Fibroblast of skin of back (primary cell): ENCODE data around the gene DCTD.
"Not testable (repeated sequence)": the region's sequence is repeated elsewhere in the genome, so short reads cannot be mapped to it uniquely, and the experiment has no call there.

Source experiments
- DNase-seq: peaks from one replicate; pipeline ENCODE4 v3.0.0-alpha.2; 2013

The DCTD gene

DNA sequence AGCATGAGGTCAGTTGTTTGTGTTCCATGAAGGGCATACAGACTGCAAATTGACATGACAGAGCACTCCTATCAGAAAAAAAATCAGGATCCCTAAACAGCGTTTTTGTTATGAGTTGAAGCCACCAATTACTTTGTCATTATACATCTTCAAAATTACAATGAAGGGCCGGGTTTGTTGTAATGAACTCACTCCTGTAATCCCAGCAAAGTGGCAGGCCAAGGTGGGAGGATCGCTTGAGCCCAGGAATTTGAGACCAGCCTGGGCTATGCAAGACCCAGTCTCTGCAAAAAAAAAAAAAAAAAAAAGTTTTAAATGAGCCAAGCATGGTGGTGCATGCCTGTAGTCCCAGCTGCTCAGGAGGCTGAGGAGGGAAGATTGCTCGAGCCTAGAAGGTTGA, 3.5 kb upstream of the DCTD start:
- no peak for DNase-seq

DNA sequence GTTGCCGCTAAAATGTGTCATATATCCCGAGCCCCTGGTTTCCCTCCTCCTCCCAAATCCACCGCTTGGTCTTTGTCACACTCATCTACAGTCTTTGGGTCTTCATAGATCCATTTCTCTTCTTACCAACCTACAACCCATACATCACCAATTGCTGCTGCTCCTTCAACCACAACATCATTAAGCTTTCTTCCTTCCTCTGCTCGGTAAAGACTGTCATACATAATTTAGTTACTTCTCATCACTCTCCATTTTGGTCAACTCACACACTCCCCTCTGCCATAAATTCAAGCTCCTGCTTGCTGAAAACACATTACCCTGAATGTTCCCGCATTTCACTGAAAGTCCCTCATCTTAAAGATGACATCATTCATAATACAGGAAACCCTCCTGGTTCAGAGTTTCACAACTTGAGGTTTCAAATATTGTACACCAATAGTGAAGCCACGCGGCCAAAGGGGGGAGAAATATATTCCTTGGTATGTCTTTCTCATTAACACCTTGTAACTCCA, 1.7 kb upstream of the DCTD start:
- no peak for DNase-seq

DNA sequence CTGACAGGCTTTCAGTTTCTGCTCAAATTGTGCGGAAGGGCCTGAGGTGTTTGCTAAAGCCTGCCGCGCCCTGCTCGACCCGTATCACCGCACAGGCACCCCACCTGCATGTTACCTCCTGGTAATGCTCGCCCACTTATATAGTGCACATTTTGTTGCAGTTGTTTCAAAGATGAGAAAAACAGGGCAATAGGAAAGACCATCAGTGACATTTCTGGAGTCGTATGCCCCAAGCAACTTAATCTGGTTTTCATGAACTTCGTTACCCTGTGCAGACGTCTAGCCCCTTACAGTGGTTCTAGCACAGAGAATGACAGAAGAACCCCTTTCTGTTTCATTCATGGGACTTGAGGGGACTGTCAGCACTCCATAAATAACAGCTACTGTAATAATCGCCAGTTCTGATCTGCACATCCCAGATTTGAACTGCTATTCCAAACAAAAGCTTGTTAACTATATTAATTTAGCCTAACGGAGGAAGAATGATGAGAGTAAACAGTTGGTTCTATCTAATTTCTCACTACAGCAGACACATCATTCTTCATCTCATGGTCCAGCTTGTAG, 940 bp upstream of the DCTD start:
- no peak for DNase-seq

DNA sequence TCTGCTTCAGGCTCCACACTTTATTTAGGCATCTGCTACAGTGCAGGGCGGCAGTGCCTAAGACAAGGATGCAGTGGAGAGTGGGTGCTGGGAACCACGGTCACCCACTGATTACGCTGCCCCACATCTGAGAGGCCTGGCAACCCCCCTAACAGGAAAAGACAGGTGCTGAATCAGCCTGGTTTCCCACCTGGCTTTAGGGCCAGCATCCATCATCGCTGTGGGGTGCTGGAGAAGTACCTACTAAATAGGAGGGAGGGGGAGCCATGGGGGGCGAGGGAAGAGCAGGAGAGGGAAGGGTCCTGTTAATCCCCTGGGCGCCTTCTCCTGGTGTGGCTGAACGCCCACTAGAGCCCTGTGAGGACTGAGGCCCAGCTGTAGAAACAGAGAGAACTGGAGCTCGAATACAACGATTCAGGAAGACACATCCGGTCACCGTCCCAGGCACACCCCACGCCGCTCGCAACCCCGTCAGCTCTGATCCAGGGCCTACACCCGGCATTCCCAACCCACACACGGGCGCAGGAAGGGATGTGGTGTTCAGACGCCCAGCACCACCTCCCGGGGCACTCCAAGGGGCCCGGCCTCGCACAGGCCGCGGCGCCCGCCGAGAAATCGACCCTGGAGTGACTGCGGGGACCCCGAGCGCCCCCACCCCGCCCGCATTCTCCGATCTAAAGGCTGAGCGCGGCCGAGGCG, 554 bp downstream of the DCTD start:
- peak; percentile 77 for DNase-seq

DNA sequence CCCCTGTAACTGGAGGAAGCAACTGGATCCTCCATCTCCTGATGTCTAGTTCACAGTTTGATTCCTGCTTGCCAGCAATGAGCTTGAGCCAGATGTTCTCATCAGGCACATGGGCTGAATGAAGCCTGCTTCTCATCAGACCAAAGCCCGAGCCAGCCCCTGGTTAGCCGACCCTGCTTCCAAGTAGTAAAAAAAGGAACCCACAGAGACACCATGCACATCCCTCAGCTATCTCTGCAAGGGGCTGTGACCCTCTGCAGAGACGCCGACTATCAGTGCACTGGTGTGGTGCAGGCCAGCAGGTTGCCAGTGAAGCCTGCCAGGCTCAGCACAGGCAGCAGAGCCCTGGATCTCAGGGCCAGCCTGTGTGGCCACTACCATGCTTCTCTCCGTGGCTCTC, 2.8 kb downstream of the DCTD start:
- DNase-seq: no peak

DNA sequence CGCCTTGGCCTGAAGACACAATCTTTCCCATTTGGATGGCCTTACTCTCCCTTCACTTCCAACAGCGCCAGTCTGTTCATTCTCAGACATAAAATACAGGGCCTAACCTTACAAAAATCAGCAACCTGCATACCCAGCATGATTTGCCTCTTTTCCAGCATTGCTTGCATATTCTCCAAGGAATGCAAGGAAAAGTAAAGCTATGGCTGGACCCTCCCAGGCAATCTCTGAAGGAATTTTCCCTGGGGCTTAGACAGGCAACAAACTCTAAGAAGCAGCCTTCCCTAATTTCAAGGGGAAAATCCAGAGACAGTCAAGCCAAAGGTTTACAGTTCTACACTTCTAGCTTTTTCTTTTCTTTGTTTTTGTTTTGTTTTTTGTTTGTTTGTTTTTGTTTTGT, 3.6 kb downstream of the DCTD start:
- DNase-seq: no peak

DNA sequence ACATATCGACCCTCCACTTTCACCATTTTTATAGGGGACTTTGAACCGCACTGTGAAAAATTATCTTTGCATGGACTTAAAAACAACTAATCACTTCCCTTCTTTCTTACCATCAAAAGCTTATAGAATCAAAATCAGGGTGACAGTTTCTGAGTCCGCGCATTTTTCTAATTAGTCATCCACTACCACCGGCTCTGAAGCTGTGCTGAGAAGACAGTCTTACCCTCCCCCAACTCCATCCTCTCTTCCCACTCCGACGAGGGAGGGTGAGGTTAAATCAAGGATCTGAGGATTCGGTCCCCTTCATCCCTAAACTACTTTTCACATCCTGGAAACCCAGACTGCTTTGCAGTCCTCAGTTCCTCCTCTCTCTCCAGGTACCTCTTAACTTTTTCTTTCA, 4.2 kb downstream of the DCTD start:
- DNase-seq: no peak

DNA sequence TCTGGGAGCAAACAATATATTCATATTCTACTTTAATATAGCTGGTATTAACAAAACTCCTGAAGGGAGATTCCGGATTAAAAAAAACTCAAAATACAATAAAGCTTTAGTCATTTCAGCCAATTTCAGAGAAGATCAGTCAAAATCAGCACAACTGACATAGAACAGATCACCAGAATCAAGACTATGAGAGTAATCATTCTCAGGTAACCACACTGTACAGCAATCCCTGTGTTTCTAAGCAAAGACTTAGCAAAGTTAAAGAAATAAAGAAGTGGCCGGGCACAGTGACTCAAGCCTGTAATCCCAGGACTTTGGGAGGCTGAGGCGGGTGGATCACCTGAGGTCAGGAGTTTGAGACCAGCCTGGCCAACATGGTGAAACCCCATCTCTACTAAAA, 9.1 kb downstream of the DCTD start:
- DNase-seq: no peak

DNA sequence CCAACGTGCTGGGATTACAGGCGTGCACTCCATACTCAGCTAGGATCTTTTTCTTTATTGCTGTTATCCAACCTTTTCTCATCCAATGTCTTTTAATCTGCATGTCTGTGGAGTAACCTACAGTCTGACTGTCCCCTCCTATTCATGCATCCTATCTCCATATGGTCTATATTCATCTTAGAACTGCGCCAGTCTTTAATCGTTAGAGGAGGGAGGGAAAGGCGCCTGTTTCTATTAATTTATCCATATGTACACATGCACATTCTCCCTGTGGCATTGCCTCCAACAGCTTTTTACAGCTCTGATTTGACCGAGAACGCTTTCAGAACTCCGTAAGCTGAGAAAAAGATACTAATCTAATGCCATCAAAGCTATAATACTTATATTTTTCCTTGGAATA, 9.8 kb downstream of the DCTD start:
- DNase-seq: no peak

DNA sequence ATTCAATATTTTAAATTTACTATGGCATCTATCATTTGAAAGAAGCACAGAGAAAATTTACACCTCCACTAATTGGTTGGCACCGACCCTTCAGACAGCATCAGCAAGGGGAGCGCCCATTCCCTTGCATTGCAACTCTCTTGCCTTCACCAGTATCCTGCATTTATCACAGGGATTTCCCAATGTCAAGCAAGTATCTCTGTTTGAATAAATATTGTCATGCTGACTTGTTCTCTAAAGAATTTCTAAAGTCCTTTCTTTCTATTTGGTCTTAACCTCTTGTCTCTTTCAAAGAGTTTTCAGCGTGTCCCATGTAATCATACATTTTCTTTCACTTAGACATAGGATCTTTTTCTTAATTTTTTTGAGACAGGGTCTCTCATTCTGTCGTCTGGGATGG, 10.4 kb downstream of the DCTD start:
- DNase-seq: no peak

DNA sequence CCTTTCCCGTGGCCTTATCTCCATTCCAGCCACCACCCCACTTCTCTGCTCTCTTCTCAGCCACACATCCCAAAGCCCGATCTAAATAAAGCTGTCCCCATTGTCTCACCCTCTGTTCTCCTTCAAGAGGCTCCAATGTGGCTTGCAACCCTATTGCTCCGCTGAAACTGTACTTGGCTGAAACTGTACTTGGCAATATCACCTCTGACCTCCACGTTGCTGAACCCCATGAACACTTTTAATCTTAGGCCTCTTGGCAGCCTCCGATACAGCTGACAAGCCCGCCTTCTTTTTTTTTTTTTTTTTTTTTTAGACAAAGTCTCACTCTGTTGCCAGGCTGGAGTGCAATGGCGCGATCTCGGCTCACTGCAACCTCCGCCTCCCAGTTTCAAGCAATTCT, 12.1 kb downstream of the DCTD start:
- DNase-seq: no peak

DNA sequence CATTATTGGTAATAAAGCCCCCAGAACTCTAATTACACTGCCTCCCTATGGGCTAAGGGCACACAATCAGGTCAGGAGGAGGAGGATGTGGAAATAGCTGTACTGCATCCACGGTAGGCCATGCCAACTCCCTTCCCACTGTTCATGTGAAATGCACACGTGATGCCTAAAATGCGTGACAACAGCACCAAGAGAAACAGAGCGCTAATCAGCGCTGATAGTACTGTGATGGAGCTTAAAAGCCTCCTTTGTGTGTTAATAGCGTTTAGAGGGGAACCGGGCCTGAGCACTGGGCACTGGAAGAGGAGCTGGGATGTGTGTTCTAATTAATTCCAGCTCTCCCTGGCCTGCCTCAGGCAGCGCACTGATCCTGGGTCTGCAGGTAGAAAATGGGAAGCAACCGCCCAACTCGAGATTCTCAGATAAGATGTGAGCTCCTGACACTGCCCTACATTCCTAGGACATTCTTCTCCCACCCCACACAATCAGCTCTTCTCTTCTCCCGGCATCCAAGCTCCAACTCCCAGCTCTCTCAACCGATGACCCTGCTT, 12.9 kb downstream of the DCTD start:
- no peak for DNase-seq

DNA sequence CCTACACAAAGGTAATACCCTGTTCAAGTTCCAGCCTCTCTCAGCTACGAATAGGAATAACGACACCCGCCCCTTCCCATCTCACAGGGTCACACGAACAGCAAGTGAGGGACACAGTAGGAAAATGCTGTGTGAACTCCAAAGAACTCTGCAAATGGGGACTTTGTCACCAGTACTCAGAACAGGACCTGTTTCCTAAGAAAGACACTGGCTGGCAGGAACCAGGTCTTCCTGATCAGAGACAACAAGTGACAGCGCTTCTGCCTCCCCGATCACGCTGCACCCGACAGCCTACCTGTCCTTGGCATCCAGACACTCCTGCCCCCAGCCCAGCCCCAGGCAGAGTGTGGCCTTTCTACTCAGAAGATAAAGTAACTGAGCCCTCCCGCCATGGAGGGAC, 14.2 kb downstream of the DCTD start:
- DNase-seq: no peak

DNA sequence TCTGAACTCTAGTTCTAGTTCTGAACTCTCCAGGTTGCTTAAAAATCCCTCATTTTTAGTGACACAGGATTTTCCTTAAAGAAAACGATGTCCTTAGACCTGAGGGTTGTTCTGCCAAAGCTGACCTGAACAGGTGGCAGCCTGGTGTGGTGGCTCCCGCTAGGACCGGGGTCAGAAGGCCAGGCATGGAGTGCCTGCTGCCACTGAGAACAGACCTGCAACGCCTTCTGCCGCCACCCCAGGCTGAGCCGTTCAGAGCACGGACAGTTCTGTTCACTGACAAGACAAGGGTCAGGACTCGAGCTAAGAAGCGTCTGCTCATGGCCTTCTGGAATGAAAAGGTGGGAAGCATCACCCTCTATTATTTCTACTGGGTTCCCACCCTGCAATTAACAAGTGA, 15.8 kb downstream of the DCTD start:
- DNase-seq: no peak

DNA sequence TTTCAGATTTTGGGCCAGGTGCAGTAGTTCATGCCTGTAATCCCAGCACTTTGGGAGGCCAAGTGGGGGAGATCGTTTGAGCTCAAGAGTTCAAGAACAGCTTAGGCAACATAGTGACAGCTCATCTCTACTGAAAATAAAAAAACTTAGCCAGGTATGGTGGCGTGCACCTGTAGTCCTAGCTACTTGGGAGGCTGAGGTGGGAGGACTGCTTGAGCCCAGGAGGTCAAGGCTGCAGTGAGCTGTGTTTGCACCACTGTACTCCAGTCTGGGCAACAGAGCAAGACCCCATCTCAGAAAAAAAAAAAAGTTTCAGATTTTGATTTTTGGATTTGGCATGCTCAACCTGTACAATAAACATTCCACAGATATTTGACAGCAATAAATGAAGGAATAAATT, 17.2 kb downstream of the DCTD start:
- not testable (repeated sequence) for DNase-seq

DNA sequence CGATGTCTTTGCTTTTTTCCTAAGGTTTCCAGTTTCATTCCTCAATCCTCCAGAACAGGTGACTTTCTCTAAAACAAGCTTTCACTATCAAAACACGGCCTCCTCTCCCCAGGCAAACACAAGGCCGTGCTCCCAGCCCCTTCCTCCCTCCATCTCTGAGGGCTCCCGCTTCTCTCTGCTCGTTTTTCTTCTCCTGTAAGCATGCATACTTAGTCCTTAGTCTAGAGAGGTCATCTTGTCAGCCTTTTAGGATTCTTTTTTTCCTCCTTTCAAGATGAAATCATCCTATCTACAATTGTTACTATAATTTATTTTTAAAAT, 18.7 kb downstream of the DCTD start:
- DNase-seq: no peak

DNA sequence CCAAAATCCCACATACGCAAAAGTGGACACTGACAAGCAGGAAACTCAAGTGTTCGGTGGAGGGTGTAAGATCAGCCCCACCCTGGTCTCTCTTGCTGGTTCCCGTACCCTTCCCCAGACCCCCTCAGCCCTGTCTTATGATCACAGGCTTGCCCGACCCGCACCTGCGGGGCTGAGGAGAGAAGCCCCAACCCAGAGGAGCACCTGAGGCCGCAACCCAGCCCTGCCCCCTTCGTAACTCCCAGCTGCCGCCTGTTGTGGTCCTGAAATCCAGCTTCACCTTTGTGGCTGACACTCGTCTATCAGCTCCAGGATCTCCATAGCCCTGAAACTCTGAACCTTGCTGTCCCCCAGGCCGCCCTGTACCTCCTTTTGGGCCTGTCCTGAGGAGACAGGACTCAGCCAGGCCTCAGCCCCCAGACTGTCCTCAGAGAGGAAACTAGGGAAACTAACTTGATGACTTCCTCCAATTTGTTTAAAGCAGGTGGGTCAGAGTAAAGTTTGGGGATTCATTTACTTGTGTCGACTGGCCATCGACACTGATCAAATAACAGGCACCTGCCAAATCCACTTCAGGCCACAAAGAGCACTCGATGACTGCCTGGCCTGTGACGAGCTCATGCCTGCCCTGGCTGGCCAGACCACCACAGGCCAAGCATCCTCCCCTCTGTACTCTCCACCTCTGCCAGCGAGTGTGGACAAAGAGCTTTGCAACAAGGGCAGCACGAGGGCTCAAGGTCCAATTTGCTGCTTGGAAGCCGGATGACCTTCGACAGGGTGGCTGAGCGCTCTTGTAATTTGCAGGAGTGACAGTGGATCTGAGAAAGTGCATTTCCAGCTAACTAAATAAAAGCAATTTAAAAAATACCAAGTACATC, 19.3 kb downstream of the DCTD start:
- no peak for DNase-seq

DNA sequence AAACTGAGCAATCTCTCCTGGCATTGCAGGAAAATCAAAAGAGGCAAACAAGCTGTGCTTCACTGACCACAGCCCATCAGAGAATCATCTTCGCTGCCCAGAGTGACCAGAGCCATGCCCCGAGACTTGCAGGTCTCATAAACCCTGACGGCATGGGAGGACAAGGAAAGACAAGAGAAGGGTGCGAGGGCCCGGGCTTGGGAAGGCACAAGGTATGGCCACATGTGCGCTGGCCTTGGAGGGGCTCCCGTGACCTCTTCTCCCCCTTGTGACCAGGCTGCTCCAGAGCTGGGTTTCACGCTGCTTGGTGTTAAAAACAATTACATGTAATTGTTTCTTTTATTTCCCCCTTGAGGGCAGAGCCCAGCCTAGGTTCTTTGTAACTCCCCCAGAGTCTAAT, 20.8 kb downstream of the DCTD start:
- DNase-seq: no peak

DNA sequence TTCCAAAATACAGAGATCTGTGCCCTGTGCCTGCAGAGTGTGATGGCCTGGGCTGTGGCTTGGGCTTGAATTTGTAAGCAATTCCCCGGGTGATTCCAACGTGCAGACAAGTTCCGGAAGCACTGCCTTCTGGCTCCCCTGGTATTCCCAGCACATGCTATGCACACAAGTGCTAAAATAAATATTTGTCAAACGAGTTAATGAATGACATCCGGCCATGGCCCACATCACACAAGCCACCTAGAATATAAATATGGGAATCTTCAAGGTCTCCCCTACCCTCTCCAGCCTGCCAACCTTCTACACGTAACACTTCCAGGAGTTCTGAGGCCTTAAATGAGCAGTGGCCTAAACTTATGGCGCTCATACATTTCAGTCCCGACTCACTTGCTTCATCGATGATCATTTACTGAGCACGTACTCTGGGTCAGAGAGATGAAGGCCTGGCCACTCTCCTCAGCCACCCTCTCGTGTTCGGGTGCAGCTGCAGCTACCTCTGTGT, 21.3 kb downstream of the DCTD start:
- DNase-seq: no peak

DNA sequence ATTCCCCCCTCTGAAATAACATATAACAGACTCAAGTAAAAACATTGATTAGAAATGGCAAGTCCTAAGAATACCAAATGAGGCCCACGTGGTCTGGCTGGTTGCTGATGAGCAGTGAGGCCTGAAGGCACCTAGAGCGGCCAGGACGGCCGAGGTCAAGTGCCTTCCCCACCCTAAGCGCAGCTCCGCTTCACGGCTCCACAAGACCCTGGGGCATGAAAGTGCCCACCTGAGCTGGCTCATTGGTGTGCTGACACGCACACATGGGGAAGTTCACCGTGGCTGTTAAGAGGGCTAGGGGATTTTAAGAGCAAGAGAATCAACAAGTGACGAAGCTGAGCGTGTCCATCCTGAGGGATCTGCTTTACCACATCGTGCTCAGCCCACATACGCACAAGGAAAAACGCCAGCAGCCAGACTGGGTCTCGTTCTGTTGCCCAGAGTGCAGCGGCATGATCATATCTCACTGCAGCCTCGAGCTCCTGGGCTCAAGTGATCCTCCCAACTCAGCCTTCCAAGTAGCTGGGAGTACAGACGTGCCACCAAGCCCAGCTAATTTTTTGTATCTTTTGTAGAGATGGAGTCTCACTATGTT, 22.4 kb downstream of the DCTD start:
- no peak for DNase-seq

DNA sequence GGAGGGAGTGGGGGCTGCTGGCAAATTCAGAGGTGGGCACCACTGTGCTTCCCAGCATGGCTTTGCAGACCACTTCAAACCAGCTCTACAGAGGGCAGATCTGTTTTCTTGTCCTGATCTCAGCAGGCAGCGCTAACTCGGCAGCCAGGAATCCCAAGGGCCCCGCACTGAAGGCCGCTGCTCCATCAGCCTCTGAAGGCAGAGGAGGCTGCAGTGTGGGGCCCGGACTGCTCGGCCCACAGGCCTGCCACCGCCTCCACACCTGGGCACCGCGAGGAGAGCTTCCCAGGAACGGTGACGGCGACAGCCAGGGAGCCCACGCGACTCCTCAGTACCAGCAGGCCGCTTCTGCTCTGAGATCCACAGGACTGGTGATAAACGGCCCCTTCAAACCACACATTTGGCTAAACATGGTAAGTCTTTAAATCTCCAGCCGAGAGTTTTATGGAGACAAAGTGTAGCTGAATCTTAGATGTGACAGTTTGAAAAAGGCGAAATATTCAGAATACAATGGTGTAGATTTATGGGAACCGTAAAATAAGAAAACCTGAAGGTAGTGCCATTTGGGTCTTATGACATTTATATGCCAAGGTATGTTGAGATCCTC, 23.6 kb downstream of the DCTD start:
- DNase-seq: no peak

DNA sequence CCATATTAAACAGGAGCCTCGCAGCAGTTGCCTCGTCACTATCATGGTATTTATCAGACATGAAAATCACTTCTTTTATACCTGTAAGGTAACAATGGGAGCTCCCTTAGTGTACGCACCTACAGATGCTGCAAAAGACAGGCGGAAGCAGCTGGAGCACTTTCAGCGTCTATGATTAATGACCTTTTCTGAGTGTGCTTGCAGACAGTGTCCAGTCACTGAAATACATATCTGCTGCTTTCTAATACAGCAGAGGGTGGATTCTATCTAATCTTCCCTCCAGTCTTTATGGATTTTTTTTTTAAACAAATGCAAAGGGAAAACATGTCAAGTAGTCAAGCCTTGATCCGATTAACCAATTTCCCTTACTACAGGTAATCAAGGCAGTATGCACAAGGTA, 24.1 kb downstream of the DCTD start:
- no peak for DNase-seq

DNA sequence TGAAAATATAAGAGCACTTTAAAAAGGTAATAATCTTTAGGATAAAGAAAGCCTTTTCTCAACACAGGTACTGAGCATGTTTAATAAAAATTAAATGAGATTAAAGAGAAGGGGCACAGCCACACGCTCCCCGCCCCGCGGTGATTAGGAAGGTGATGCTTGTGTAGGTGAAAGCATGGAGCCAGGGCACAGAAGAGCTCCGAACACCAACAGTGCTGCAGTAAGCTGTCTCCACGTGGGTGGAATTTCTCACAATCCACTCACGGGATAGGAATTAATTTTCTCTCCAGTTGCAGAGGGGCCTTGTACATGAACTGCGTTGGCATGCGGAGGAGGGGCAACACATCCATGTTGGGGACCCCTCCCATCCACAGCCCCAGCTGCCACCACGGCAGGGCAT, 27.0 kb downstream of the DCTD start:
- DNase-seq: no peak
